Activated CD4-positive, alpha-beta T cell treated with anti-CD3 and anti-CD28 coated beads for 24 hours (primary cell): ENCODE data around the gene MAFG.

Experiments
- DNase-seq, 2 donors: peaks; one replicate each; pipeline ENCODE4 v3.0.0-alpha.2; 2020; ENCODE audit warnings: low read depth in 2 of 2

Gene MAFG

DNA sequence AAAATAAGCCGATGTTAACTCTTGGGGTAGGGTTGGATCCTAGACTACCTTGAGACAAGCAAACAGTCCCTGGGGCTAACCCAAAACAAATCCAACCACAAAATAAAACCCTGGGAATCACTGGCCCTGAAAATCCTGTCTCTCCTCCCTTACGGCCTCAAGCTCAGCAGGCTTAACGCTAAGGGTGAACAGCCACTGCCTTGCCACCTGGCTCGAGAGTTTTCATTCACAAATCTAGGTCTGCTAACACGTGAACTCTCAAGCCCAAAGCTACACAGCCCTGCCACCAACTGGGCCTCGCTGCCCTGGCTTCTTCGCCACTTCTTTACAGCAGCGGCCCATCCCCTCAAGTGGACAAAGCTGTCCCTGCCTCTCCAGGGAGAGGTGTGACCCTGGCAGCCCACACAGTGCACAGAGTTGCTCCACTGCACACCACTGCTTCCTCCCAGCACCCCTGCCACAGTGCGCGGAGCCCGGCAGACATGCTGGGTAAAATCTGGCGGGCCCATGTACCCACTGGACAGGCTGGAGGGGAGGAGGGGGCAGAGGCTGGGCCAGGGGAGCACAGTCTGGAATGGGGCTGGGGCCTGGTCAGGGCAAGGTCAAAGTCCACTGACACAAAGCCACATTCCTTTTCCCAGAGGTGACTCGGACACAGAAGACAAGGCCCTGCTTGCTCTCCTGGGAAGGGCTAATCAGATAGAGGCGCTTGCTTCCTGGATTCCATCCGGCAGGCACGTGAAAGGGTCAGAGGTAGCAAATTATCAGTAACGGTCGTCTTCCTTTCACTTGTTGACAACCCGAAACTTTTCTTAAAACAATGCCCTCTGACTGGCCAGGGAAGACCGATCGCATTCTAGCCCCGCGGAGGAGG lies 17.3 kb downstream of the MAFG start:
- no peak for DNase-seq

GRCh38 chr17:81909231-81909630 lies 18.3 kb downstream of the MAFG start:
- DNase-seq: no peak

GRCh38 chr17:81908793-81909192 lies 18.7 kb downstream of the MAFG start:
- DNase-seq: no peak

- DNase-seq: no peak
These were observed 20.1 kb downstream of the MAFG start for GRCh38 chr17:81907219-81908145.

- DNase-seq: no peak
These were observed 20.9 kb downstream of the MAFG start for GRCh38 chr17:81906476-81907218.

DNA sequence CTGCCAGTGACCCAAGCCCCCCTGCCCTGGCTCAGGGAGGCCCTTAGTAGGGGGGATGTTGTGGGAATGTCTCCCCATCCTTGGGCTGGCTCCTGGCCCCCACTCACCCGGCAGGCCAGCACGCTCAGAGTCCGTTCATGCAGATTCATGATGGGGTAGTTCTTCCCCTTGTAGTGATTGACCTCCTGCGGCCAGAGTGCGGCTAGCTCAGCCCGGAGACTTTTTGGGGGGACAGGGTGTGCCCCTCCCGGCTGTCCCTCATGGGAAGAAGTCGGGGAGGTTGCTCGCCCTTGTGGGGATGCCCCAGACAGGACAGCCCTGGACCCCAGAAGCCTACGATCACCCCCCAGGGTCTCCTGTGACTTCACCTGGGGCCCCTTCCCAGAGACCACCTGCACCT lies 21.5 kb downstream of the MAFG start:
- DNase-seq: no peak

GRCh38 chr17:81905424-81905875 lies 22.1 kb downstream of the MAFG start:
- no peak for DNase-seq

DNA sequence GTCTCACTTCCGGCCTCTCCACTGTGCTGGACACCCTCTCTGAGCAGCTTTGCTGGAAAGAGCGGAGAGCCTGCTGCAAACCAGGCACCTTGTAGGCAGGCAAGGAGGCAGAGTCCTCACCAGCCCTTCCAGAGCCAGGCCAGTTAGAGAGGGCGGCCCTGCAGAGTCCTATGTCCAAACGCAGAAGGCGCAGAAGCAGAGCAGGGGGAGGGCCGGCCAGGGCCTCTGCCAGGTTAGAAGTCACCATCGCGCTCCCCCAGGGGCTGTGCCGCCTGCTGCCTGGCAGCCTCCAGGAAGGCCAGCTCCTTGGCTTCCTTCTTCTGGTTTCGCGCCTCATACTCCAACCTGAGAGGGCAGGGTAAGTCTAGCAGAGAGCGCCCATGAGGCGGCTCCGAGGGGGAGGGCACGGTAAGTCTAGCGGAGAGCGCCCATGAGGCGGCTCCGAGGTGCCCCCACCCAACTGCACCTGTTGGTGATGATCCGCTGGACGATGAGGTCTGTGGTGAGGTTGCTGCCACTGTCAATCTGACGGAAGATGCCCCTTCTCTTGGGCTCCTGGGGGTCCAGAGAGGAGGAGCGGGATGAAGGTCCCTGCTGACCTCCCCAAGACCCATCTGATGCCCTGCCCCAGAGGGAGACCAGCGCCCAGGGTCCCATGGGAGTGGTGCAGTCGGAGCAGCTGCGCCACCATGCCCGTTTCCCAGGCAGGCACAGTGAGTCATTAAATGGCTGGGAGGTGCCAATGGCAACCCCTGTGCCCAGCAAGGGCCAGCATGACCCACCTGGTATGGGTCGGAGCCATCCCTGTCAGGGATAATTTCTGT lies 22.7 kb downstream of the MAFG start:
- no peak for DNase-seq

DNA sequence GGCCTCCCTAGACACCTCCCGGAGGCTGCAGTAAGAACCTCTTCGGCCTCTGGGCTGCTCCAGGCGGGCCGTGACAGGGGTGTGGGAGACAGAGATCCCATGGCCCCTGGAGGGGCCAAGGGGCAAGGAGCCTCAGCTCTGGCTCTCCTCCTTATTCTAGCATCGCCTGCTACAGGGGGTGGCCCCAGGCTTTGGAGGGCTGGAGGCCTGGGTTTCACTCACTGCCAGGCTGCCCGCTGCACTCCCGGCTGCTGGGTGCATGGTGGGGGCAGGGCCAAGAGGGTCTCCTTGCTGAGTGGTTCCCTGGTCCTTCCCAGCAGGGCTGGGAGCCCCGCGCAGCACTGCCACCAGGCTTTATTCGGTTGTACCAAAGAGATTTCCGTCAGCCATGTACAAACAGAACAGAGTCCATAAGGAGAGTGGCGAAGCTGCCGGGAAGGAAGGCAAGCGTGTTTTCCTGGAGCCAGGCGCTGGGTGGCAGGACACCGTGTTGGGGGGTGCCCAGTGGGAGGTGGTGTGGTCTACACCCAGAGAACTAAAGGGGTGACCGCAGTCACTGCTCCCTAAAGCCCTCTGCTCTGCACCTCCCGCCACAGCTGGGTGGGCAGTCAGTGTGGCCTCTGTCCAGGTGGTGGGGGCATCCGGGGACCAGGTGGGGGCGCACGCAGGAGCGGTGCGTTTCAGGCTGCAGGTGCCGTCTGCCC lies 23.5 kb downstream of the MAFG start:
- no peak for DNase-seq

DNA sequence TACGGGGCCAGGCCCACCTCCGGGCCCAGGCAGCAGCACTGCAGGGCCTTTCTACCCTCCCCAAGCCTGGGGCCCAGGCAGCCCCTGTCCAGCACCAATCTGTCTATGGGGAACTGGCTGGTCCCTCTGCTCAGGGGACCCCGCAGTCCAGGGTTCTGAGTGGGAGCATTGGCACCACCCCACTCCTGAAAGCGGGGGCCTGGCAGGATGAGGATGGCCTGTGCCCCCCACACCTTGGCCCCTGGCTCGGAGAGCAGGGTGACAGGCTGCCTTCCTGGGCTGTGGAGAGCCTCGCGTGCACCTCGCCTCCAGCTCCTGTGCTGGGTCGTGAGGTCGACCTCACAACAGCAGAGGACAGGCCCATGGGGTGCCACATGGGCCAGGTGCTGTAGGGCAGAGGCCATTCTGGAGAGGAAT lies 24.1 kb downstream of the MAFG start:
- DNase-seq: no peak

GRCh38 chr17:81902653-81903414 lies 24.7 kb downstream of the MAFG start:
- no peak for DNase-seq

GRCh38 chr17:81902023-81902652 lies 25.4 kb downstream of the MAFG start, which contains the start of gene NPB:
Gene NPB (plus strand): TSS chr17:81902238. CDS start chr17:81902278, 40 bp downstream.
- DNase-seq: no peak

- DNase-seq: no peak
These were observed 26.1 kb downstream of the MAFG start for GRCh38 chr17:81901167-81902022.

DNA sequence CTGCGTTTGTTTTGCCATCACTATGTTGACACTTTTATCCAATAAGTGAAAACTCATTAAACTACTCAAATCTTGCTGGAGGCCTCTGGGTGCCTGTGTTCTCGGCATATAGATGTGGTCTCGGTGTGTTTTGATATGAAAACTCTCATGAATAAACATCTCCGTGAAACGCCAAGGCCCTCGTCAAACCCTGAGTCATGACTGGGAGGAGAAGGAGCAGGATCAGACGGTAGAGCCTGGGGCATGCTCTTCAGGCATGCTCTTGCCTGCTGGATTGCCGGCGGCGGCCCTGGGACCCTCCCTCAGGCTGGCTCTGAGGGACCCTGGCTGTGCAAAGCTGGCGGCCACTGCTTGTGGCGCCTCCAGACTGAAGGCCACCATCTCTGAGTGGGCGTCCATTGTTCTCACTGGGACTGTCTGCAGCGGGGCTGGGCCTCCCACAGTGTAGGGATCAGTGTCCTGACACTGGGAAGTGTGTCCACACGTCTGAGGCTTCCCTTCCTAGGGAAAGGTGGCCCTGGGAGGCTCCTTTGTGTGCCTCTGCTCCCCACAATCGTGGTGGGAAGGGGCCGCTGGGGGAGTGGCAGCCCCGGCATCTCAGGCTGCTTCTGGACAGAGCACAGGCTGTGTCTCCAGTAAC lies 27.2 kb downstream of the MAFG start:
- no peak for DNase-seq

- DNase-seq: no peak
These were observed 27.9 kb downstream of the MAFG start for GRCh38 chr17:81899514-81900166.

GRCh38 chr17:81898885-81899284 lies 28.6 kb downstream of the MAFG start:
- no peak for DNase-seq
